Islet precursor cell (in vitro differentiated cells): ENCODE results near the gene THPO.

Experiments
- DNase-seq: peaks from one replicate; pipeline ENCODE4 v3.0.0-alpha.2; 2018

THPO gene

GRCh38 chr3:184377882-184378445 is at the start of gene THPO:
TSS of gene THPO (minus strand) at chr3:184378207. CDS start at chr3:184376259, 1,948 bp downstream.
- peak; percentile 62 for DNase-seq

- no peak for DNase-seq
Observed at GRCh38 chr3:184426691-184427141, 48.7 kb upstream of the THPO start.

GRCh38 chr3:184423561-184423960 is 45.6 kb upstream of the THPO start:
- no peak for DNase-seq

- DNase-seq: peak; percentile 85
Observed at GRCh38 chr3:184419171-184419570, 41.2 kb upstream of the THPO start.

GRCh38 chr3:184417619-184418327 is 39.8 kb upstream of the THPO start:
- peak; percentile 75 for DNase-seq

- no peak for DNase-seq
Observed at GRCh38 chr3:184415203-184415490, 37.1 kb upstream of the THPO start.

GRCh38 chr3:184414418-184415202 is 36.6 kb upstream of the THPO start:
- DNase-seq: no peak

- DNase-seq: no peak
Observed at GRCh38 chr3:184409946-184410500, 32.0 kb upstream of the THPO start.

GRCh38 chr3:184409331-184409926 is 31.4 kb upstream of the THPO start:
- DNase-seq: no peak

GRCh38 chr3:184405075-184406030 is 27.3 kb upstream of the THPO start:
- DNase-seq: no peak

GRCh38 chr3:184399410-184399809 is 21.4 kb upstream of the THPO start:
- no peak for DNase-seq

- DNase-seq: peak; percentile 44
Observed at GRCh38 chr3:184395320-184395660, 17.3 kb upstream of the THPO start.

GRCh38 chr3:184391266-184391665 is 13.3 kb upstream of the THPO start:
- no peak for DNase-seq

GRCh38 chr3:184389935-184390528 is 12.0 kb upstream of the THPO start:
- no peak for DNase-seq

- no peak for DNase-seq
Observed at GRCh38 chr3:184389384-184389783, 11.4 kb upstream of the THPO start.

- DNase-seq: no peak
Observed at GRCh38 chr3:184388936-184389230, 10.9 kb upstream of the THPO start.

- no peak for DNase-seq
Observed at GRCh38 chr3:184388164-184388935, 10.3 kb upstream of the THPO start.

- no peak for DNase-seq
Observed at GRCh38 chr3:184387174-184387714, 9.2 kb upstream of the THPO start.

GRCh38 chr3:184386047-184386806 is 8.2 kb upstream of the THPO start:
- DNase-seq: no peak

- no peak for DNase-seq
Observed at GRCh38 chr3:184384856-184385422, 6.9 kb upstream of the THPO start.
